Raji (cell line): ENCODE measurements around the gene ACOX2.

Experiments used
- POLR2A ChIP-seq: IDR thresholded peaks from 2 replicates; pipeline ENCODE4 v1.6.1; 2011; ENCODE audit warnings: low read depth, low read length, control low read depth; ENCODE audit not compliant: insufficient read depth

ACOX2 gene

DNA sequence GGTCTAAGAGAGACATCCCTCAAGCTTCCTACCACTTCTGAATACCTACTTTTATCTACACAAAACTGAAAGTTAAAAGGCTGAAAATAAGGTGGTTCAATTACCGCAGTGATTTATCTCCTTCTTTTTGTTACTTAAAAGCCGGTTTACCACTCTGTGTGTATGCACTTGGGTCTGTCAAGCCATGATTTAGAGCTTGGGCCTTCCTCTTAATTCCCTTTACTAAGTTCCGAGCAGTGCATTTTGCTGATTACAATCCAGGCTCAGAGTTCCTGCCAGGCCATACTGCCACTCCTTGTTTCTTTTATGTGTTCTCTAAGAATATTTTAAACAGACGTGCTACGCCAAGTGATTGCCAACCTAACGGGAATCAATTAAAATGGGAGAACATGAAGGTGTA is 28.6 kb downstream of the ACOX2 start:
- TF ChIP-seq POLR2A = no peak

- TF ChIP-seq POLR2A = no peak
These were observed 29.5 kb downstream of the ACOX2 start for GRCh38 chr3:58507356-58508078.

- no peak for TF ChIP-seq POLR2A
These were observed 34.1 kb downstream of the ACOX2 start for GRCh38 chr3:58502872-58503271.

GRCh38 chr3:58497097-58497496 is 39.9 kb downstream of the ACOX2 start:
- TF ChIP-seq POLR2A = no peak

GRCh38 chr3:58496206-58496857 is 40.7 kb downstream of the ACOX2 start:
- TF ChIP-seq POLR2A = no peak

DNA sequence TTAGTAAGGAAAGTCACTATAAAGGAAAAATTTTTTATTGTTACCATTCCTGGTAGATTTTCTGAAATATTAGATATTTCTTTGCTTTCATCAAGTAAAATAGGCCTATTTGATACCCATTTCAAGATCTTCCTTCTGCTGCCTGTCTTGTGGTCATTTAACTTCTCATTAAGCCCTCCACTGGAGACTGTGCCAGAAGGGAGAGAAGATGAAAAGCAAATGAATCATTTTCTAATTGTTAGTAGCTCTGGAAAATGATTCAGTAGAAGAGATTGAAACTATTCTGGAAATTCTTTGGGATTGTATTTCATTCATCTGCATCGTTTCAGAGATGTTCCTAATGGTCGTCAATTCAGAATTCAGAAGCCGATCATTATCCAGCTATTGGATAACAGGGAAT is 41.9 kb downstream of the ACOX2 start:
- TF ChIP-seq POLR2A = no peak

GRCh38 chr3:58494107-58494506 is 42.9 kb downstream of the ACOX2 start:
- TF ChIP-seq POLR2A = no peak

- TF ChIP-seq POLR2A = 0 out of 2 replicates have a peak, but pooled peaks have one; percentile 26
These were observed 44.5 kb downstream of the ACOX2 start for GRCh38 chr3:58492494-58492905.

DNA sequence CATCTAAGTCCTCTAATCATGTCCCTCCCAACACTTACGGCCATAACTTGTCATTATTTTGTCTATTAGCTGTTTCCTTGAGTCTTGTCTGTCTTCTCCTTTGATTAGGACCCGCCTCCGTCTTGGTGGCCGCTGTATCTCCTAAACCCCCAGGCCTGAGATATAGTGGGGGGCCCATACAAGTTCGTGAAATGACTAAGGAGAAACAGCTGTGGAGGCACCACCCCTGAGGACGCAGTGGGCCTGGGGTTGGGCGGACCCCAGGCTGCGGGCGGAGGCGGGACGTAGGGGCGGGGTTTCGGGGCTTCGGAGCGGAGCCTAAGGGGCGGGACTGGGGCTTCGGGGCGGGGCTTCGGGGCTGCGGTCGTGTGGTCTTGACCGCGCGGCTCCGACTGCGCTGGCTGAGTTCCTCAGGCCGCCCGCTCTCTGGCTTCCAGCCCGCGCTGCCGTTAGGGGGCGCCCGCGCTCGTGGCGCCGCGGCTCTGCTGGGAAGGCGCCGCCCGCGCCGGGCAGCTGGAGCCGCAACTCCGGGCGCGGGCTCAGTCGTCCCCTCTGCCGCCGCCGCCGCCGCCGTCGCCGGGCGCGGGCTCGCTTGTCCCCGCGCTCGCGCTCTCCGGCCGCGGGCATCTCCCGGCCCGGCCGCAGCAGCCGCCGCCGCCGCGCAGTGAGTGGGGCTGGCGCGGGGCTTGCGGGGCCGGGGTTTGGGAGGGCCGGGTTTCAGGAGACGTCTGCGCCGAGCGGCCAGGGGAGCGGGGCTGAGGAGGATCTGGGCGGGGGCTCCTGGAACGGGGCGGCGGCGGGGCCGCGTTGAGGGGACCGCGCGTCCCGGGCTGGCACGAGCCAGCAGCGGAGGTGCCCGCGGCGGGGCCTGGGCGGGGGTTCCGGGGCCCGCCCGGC is 45.2 kb downstream of the ACOX2 start, which contains the start of gene KCTD6:
Gene KCTD6 (plus strand): TSS at position 591 of the 897 bp plus-strand sequence. CDS start 6,660 bp downstream, outside the sequence.
- TF ChIP-seq POLR2A = peak; percentile 37; the same call in 1 of the 2 replicates

- no peak for TF ChIP-seq POLR2A
These were observed 46.0 kb downstream of the ACOX2 start for GRCh38 chr3:58490860-58491501.

DNA sequence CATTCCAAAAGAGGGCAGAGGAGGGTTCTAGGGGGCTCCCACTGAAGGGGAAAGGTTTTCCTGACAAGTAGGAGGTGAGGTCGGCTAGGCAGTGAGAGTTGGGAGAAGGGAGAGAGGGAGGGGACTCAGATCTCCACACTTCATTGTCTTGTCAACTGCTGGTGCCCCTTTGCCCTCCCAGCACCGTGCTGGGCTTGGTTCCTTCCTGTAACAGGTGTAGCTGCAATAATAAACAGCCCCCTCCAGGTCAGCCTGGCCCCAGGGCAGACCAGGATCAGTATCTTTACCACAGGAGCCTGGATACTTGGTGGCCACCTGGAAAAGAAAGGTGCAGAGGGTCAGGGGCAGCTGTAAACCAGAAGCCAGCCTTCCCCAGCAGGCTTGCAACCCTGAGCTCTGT is 48.0 kb downstream of the ACOX2 start:
- TF ChIP-seq POLR2A = no peak

DNA sequence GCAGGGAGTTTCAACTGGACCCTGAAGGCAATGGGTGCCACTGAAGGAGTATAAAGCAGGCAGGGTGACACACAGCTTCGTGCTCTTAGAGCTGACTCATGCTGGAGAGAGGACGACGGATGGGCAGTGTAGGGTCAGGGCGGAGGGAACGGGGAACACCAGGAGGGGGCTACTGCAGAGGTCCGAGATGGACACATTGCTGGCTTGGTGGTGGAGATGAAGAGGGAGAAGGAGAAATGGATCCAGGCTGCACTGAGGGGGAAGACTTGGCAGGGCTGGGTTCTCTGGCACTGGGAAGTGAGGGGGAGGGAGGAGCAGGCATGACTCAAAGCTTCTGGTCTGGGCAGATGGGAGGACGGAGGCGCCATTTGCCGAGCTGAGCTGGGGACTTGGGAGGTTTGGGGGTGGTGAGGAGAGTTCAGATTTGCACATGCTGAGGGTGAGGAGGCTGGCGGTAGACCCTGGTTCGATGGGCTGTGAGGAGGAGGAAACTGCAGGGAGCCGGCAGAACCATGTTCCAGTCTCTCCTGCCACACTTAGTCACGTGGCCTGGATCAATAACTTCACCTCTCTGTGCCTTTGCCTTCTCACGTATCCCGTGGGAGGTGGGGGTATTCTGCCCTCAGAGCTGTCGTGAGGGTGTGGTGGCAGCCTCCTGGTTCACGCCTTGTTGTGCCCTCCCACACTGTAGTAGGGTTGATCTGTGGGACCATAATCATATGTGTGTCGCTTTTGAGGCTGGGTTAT is 49.7 kb downstream of the ACOX2 start:
- TF ChIP-seq POLR2A = no peak

DNA sequence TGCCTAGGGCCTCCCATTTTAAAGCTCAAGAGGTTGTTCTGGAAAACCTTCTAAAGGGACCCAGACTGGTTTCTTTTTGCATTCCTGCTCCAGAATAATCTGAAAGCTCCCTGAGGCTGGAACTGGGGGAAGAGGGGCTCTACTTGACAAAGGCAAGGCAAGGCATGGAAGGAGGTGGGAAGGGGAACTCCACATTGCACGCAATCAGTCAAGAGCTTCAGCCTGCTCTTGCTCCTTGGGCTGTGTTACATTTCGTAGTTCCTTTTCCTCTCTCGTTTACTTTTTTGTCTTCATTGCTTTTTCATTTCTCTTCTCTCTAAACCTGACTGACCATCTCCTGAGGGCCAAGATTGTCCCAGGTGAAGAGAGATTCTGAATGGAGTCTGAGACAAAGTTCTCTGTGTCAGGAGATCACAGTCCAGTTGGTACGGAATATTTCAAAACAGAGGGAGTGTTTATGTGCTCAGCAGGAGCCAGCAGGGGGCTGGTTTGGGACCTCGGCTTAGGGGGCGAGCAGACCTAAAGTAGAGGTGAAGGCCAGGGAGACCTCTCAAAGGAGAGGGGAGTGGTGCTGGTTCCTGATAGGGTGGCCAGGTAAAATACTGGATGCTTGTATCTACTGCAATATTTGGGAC is 51.1 kb downstream of the ACOX2 start:
- TF ChIP-seq POLR2A = no peak

DNA sequence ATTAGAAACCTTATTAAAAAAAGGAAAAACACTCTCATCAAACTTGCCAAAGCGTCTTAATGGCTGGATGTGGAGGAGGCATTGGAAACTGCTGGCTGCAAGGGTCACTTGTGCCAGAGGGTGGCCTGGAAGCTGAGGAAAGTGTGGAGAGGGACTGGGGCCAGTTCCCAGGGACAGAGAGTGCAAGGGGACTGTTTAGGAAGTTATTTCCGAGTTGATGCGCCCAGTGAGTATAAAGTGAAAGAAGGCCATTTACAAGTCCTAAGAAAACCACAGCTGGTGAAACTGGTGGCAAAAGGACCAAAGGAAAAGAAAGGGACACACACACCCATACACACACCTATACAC is 52.3 kb downstream of the ACOX2 start:
- TF ChIP-seq POLR2A = no peak
